Gastroesophageal sphincter (tissue), 4 donors: ENCODE measurements around the gene MUC6. TPM values are rescaled to one million over a fixed set of nuclear protein-coding genes. Genes with fewer than 3 reads are reported as not detected.

Experiments
- ATAC-seq: fragments of 150-250 bp; one replicate; pipeline ENCODE4 v1.9.1; 2016; ENCODE audit warnings: mild to moderate bottlenecking, moderate library complexity
- H3K27ac ChIP-seq, 4 donors: fragments of 200-600 bp; sonication (generic) in 3 of 4; 1 replicate in 3 of 4; 2 replicates in 1 of 4; pipeline ENCODE4 v1.5.1; 2016 to 2019
- H3K27me3 ChIP-seq: fragments of 200-600 bp; sonication (generic); one replicate; pipeline ENCODE4 v1.5.1; 2019
- H3K36me3 ChIP-seq, 2 donors: fragments of 200-600 bp; sonication (generic); one replicate each; pipeline ENCODE4 v1.5.1; 2019; ENCODE audit warnings: control low read depth in 1 of 2
- H3K4me1 ChIP-seq, 3 donors: fragments of 200-600 bp; sonication (generic); 1 replicate in 2 of 3; 2 replicates in 1 of 3; pipeline ENCODE4 v1.5.1; 2016 to 2019; ENCODE audit warnings: control low read depth in 2 of 3
- H3K4me3 ChIP-seq, 2 donors: fragments of 200-600 bp; sonication (generic); one replicate each; pipeline ENCODE4 v1.5.1; 2019; ENCODE audit warnings: mild to moderate bottlenecking in 1 of 2, moderate library complexity in 1 of 2
- H3K9me3 ChIP-seq, 3 donors: fragments of 200-600 bp; sonication (generic); one replicate each; pipeline ENCODE4 v1.5.1; 2017 to 2019; ENCODE audit warnings: control low read depth in 2 of 3
- EP300 ChIP-seq: sonication (generic); formaldehyde crosslinking; IDR thresholded peaks from one replicate; pipeline ENCODE4 v1.6.1; 2017; ENCODE audit warnings: antibody characterized with exemption, mild to moderate bottlenecking
- POLR2A ChIP-seq, 2 donors: fragments of 450-650 bp; IDR thresholded peaks; one replicate each; pipeline ENCODE4 v1.6.1; 2017; ENCODE audit warnings: antibody characterized with exemption in 2 of 2, mild to moderate bottlenecking in 2 of 2, moderate library complexity in 1 of 2
- POLR2AphosphoS5 ChIP-seq: sonication (generic); formaldehyde crosslinking; IDR thresholded peaks from one replicate; pipeline ENCODE4 v1.6.1; 2017; ENCODE audit warnings: antibody characterized with exemption
- WGBS, 2 donors: methylation state at CpG; one replicate each; pipeline ENCODE4 v1.1.5; 2018; ENCODE audit warnings: low coverage in 1 of 2; 5-methylcytosine and 5-hydroxymethylcytosine counted together
- total RNA-seq, 4 donors: library from RNA; depleted of rRNA; stranded (reverse); fragments of >200 nt; gene quantifications; one replicate each; pipeline ENCODE4 v1.1.0, GENCODE V29; 2016
- TF ChIP-seq, protein P1 (sequence below), 4 experiments: fragments of 200-600 bp in 2 of 4; fragments of 450-650 bp in 2 of 4; sonication (generic) in 1 of 4; IDR thresholded peaks; one replicate each; pipeline ENCODE4 v1.5.1; 2017 to 2019; ENCODE audit warnings: antibody characterized with exemption in 4 of 4, mild to moderate bottlenecking in 2 of 4, moderate library complexity in 2 of 4

MUC6 gene
- total RNA-seq, 4 donors from 2014 or later = 0.77 TPM; not detected in 3

DNA sequence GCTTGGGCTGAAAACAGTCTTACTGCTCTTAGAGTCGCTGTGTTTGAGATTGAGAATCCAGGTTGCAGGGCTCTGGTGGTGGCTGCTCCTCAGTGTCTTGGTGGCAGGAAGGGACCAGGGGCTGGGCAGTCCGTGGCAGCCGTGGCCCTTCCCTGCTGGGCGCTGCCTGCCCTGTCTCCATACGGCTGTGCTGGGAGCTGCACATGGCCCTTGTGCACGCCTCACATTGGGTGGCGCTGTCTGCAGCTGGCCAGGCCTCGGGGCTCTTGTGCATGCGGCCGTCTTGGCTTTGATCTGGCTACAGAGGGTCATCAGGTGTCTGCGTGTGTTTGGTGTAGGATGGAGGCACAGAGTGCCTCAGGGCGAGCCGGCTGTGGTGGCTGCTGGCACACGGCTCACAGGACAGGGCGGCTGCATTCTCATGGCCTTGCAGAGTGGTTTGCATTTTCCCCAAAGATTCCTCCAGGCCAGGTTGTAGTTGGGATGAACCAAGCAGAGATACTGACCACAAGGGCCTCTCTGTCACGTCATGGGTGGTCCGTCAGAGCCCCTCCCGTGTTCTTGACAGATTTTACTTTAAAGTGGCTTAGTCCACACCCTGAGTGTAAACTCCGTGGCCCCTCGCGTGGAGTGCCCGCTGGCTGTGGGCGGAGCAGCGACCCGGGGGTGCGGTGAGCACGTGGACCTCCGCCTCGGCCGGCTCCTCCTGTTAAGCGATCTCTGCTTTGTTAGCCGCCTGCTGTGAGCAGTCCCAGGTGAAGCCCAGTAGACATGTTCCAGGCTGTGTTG, 34.7 kb downstream of the MUC6 start:
- no peaks in the 10 kb centered on the region for H3K9me3 ChIP-seq
- no peak for ATAC-seq
- H3K27me3 ChIP-seq = no peaks in the 10 kb centered on the region
- no peaks in the 10 kb centered on the region for H3K4me1 ChIP-seq
- 83% methylated on average over 1 of the region's 32 CpGs; no CpG with 5 or more reads in 1 of the 2 donors for WGBS, 2 donors
- H3K27ac ChIP-seq = no peak overlapping the region
- H3K4me3 ChIP-seq = no peak overlapping the region
- H3K36me3 ChIP-seq = peaks cover 0 to 95% of the 10 kb centered on the region in 2 donors
- TF ChIP-seq POLR2AphosphoS5 (no peak), EP300 (no peak), POLR2A (IDR thresholded peaks at IDR 0.05) (no peak)
- TF ChIP-seq, protein P1, sequence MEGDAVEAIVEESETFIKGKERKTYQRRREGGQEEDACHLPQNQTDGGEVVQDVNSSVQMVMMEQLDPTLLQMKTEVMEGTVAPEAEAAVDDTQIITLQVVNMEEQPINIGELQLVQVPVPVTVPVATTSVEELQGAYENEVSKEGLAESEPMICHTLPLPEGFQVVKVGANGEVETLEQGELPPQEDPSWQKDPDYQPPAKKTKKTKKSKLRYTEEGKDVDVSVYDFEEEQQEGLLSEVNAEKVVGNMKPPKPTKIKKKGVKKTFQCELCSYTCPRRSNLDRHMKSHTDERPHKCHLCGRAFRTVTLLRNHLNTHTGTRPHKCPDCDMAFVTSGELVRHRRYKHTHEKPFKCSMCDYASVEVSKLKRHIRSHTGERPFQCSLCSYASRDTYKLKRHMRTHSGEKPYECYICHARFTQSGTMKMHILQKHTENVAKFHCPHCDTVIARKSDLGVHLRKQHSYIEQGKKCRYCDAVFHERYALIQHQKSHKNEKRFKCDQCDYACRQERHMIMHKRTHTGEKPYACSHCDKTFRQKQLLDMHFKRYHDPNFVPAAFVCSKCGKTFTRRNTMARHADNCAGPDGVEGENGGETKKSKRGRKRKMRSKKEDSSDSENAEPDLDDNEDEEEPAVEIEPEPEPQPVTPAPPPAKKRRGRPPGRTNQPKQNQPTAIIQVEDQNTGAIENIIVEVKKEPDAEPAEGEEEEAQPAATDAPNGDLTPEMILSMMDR (IDR thresholded peaks at IDR 0.05) = no peak

DNA sequence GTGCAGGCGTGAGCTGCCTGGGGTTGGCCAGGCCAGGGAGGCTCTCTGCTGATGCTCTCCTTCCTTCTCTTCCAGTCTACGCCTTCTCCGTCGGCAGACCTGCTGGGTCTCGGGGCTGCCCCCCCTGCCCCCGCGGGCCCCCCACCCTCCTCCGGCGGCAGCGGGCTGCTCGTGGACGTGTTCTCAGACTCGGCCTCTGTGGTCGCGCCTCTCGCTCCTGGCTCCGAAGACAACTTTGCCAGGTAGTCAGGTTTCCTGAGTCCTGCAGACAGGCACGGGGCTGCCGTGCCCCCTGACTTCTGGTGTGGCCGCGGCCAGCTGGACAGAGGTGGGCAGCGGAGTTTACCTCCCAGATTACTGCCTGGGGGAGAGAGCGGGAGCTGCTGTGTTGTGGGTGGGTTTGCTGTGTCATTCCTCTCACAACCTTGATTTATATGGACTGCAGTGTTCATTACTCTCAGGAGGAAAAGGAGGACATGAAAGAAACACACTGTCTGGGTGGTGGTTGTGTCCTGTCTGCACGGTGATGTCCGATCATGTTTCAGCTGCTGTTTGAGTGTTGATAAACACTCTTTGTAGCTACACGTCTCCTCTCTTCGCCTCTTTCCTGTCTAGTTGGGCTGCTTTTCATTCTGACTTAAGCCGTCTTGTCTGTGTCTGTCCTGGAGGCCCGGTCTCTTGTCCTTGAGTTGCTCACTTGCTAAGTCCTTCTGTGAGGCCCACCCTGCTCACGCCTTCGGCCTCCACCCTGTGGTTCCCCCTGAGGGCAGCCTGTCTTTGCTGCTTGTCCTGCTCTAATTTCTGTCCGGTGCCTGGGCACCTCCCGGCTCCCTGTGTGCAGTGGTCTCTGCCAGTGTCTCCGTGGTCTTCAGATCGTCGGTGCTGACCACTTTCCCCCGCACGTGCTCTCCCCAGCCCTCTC, 35.9 kb downstream of the MUC6 start:
- WGBS, 2 donors = 63 to 89% methylated on average over 5 to 8 of the region's 38 CpGs
- H3K27ac ChIP-seq = no peak overlapping the region
- no peaks in the 10 kb centered on the region for H3K27me3 ChIP-seq
- peaks cover 0 to 5% (median 0%) of the 10 kb centered on the region in 3 donors for H3K4me1 ChIP-seq
- no peak overlapping the region for H3K4me3 ChIP-seq
- no peaks in the 10 kb centered on the region for H3K9me3 ChIP-seq
- peaks cover 0 to 97% of the 10 kb centered on the region in 2 donors for H3K36me3 ChIP-seq
- ATAC-seq = no peak
- TF ChIP-seq POLR2AphosphoS5 (no peak), POLR2A (IDR thresholded peaks at IDR 0.05) (no peak), EP300 (no peak)
- TF ChIP-seq, protein P1 (IDR thresholded peaks at IDR 0.05) = no peak

DNA sequence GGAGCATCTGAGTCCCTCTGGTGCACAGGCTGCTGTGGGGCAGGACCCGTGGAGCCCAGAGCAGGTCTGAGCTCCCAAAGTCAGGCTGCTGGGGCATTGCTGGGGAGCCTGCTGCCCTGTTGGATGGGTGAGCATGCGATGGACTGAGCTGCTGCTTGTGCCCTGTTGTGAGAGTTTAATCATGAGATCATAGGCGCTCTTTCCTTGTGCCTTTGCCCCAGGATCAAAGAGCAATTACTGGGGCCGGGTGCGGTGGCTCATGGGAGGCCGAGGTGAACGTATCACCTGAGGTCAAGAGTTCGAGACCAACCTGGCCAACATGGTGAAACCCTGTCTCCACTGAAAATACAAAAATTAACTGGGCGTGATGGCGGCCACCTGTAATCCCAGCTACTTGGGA, 37.5 kb downstream of the MUC6 start:
- peaks cover 0 to 11% (median 0%) of the 10 kb centered on the region in 3 donors for H3K4me1 ChIP-seq
- no peaks in the 10 kb centered on the region for H3K9me3 ChIP-seq
- H3K4me3 ChIP-seq = no peak overlapping the region
- H3K36me3 ChIP-seq = peaks cover 0 to 95% of the 10 kb centered on the region in 2 donors
- H3K27ac ChIP-seq = no peak overlapping the region
- 93% methylated on average over 3 of the region's 10 CpGs; no CpG with 5 or more reads in 1 of the 2 donors for WGBS, 2 donors
- H3K27me3 ChIP-seq = no peaks in the 10 kb centered on the region
- ATAC-seq = no peak
- TF ChIP-seq EP300 (no peak), POLR2A (IDR thresholded peaks at IDR 0.05) (no peak)
- TF ChIP-seq, protein P1 (IDR thresholded peaks at IDR 0.05) = no peak

DNA sequence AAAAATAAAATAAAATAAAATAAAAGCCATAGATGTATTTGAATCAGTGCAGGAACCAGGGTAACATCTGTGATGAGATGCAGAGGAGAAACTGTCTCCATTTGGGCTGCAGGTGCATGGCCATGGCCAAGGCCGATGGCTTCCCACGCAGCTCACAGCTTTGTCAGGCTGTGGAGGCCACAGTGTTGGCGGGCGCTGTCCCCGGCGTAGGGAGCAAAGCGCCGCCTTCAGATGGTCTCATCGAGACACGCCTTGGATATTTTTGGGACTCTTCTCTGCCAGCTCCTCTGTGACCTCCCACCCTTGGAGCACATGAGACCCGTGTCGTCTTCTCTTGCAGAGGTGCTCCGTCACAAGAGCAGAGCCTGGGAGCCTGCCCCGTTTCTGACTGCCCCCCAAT, 38.6 kb downstream of the MUC6 start:
- Histone ChIP-seq H3K27ac (no peak overlapping the region), H3K4me3 (no peak overlapping the region), H3K9me3 (no peaks in the 10 kb centered on the region), H3K4me1 (peaks cover 0 to 11% (median 0%) of the 10 kb centered on the region in 3 donors), H3K36me3 (peaks cover 0 to 95% of the 10 kb centered on the region in 2 donors), H3K27me3 (no peaks in the 10 kb centered on the region)
- 85 to 100% methylated on average over 2 to 5 of the region's 14 CpGs for WGBS, 2 donors
- ATAC-seq = no peak
- TF ChIP-seq POLR2A (IDR thresholded peaks at IDR 0.05) (no peak), POLR2AphosphoS5 (no peak), EP300 (no peak)
- TF ChIP-seq, protein P1 (IDR thresholded peaks at IDR 0.05) = no peak
